HTR-8/SVneo (cell line): Measurements from ENCODE around the gene FSCN2.
"Not testable (repeated sequence)": the region's sequence is repeated elsewhere in the genome, so short reads cannot be mapped to it uniquely, and the experiment has no call there.

Experiments used
- DNase-seq: peaks from one replicate; pipeline ENCODE4 v3.0.0; 2011; ENCODE audit warnings: low spot score, mixed read lengths; ENCODE audit not compliant: insufficient read length
- FAIRE-seq: peaks from 2 replicates; lab custom pipeline; 2011; peaks lifted over from hg19 to GRCh38; lab: Jason Lieb, UNC

The FSCN2 gene

DNA sequence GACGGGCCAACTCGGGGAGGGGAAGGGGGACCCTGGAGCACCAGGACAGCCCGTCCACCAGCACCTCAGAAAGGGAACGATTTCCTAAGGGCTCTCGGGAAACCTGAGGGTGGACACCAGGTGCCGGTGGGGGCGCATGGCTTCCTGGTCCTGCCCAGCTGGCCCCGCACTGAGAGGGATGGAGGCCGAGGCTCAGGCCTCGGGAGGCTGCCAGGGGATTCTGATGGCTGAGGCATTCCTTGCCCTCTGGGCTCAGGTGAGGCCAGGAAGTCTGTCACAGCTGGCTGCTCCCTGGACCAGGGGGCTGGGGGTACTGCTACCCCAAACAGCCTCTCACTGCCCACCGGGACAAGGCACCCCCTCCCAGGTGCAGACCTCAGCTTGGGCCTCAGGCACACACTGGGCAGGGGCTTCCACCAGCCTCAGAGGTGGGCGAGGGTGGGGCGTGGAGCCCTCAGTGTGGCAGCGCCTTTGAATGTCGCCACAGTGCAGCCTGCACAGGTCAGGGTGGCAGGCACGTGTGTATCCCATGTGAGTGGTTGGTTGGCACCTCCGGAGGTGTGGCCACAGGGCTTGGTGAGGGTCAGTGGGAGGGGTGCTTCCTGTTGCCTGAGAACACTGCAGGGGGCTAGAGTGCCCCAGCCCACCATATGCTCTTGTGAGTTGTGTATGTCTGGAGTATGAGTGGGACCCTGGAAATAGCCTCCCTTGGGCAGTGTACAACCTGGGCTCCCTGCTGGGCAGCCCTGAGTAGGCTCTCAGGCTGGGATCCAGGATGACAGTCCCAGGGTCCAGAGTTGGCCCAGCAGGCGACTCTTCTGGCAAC, 3.9 kb upstream of the FSCN2 start:
- DNase-seq: no peak
- no peak for FAIRE-seq

DNA sequence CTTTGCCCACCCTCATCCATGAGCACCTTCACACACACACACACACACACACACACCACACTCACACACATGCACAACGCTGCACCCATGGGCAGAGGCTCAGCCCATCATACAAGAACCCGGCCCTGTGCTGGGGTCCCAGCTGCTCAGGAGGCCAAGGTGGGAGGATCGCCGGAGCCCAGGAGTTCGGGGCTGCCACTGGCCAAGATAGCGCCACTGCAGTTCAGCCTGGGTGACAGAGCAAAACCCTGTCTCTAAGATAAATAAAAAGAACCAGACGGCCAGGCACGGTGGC, 3.4 kb upstream of the FSCN2 start:
- no peak for FAIRE-seq
- DNase-seq: no peak

DNA sequence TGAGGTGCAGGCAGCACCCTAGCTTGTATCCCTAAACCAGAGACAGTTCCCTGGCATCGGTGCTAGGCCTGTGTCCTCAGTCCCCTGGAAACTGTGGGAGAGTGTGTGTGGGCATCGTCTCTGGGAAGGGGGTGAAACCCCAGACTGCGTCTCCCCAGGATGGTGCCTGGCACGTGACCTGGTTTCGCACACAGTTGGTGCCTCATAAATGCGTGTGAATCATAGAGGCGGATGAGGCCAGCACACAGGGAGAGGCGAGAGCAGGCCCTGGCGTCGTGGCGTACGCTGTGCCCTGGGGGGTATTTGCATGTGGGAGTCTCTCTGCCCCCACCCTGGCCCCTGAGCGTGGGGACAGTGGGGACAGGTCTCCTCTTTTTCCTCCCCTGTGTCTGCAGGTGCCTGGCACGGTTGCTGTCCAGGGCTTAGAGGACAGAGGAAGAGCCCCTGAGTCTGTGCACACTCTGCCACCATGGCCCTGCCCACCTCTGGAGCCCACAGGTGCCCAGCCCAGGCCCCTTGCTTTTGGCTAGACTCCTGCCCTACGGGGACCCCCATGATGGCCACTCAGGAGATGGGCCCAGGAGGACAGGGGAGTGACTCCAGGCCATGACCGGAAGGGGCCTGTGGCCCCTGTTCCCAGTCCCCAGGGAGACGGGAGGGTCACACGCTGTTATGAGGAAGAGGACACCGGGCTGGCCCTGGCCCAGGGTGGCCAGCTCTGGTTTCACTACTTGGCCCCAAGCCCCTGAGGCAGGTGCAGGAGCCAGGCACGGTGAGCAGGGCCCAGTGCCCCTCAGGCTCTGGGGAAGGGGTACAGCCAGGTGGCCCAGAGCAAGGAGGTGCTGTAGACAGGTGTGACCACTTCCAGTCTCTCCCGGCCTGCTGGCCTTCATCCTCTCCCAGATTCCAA, 1.3 kb upstream of the FSCN2 start:
- FAIRE-seq (no peak), DNase-seq (no peak)

DNA sequence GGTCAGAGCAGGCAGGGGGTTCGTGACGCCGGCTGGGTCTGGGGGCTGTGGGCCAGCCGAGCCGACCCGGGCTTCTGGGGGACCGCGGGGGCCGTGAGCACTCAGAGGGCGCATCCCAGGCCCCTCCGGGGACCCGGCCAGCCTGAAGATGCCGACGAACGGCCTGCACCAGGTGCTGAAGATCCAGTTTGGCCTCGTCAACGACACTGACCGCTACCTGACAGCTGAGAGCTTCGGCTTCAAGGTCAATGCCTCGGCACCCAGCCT, 140 bp downstream of the FSCN2 start:
- FAIRE-seq (no peak), DNase-seq (no peak)

DNA sequence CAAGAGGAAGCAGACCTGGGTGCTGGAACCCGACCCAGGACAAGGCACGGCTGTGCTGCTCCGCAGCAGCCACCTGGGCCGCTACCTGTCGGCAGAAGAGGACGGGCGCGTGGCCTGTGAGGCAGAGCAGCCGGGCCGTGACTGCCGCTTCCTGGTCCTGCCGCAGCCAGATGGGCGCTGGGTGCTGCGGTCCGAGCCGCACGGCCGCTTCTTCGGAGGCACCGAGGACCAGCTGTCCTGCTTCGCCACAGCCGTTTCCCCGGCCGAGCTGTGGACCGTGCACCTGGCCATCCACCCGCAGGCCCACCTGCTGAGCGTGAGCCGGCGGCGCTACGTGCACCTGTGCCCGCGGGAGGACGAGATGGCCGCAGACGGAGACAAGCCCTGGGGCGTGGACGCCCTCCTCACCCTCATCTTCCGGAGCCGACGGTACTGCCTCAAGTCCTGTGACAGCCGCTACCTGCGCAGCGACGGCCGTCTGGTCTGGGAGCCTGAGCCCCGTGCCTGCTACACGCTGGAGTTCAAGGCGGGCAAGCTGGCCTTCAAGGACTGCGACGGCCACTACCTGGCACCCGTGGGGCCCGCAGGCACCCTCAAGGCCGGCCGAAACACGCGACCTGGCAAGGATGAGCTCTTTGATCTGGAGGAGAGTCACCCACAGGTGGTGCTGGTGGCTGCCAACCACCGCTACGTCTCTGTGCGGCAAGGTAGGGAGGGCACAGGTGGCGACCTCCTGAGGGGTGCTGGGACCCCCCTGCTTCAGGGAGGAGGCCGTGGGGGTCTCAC, 667 bp downstream of the FSCN2 start:
- FAIRE-seq (no peak), DNase-seq (no peak)

DNA sequence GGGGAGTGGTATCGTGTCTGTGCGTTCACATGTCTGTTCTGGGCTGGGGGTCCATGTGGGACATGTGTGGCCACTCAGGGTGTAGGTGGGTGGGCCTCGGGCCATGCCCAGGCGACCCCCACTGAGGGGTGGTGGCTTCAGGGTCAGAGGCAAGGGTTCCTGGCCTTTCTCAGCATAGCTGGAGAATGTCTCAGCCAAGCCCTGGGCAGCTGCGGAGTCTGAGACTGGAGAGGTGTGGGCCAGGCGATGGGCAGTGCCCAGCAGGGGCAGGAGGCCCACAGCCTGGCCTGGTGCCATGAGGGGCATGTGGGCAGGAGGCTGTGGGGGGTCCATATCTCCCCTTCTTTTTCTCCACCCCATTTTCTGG, 1.2 kb downstream of the FSCN2 start:
- DNase-seq (no peak), FAIRE-seq (no peak)

DNA sequence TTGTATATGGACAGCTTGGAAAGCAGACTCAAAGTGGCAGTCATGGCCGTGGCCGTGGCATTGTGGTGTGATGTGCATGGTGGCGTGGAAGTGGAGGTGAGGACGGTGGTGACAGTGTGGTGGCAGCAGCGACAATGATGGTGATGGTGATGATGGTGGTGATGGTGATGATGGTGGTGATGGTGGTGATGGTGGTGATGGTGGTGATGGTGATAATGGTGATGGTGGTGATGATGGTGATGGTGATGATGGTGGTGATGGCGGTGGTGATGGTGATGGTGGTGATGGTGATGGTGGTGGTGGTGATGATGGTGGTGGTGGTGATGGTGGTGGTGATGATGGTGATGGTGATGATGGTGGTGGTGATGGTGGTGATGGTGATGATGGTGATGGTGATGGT, 2.8 kb downstream of the FSCN2 start:
- peak; percentile 100 for FAIRE-seq
- not testable (repeated sequence) for DNase-seq

DNA sequence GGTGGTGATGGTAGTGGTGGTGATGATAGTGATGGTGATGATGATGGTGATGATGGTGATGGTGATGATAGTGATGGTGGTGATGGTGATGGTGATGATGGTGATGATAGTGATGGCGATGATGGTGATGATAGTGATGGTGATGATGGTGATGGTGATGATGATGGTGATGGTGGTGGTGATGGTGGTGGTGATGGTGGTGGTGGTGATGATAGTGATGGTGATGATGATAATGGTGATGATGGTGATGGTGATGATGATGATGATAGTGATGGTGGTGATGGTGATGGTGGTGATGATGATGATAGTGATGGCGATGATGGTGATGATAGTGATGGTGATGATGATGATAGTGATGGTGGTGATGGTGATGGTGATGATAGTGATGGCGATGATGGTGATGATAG, 3.8 kb downstream of the FSCN2 start:
- not testable (repeated sequence) for FAIRE-seq

DNA sequence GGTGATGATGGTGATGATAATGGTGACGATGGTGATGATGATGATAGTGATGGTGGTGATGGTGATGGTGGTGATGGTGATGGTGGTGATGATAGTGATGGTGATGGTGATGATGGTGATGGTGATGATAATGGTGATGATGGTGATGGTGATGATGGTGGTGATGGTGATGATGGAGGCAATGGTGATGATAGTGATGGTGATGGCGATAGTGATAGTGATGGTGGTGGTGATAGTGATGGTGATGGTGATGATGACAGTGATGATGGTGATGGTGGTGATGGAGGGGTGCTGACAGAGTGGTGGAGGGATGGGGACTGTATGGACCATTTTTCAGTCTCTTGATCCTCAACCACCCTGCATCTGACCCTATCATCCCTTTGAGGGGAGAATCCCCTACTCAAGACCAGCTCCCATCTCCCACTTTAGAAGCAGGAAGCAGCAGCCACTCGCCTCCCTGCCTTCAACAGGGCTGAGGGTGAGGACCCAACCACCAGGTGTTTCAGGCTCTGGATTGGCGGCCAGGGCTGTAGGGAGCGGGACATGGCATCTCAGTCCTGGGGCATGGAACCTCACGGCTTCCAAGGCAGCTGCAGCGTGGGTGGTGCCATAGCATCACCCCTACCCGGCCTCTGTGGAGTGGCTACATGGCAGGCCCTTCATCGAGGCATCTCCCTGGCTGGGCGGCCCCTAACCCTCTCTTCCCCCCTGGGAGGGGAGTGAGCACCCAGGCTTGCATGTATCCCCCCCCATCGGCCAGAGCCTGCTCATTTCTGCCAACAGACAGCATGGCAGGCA, 4.5 kb downstream of the FSCN2 start:
- DNase-seq (no peak), FAIRE-seq (no peak)

More for the DNA sequence above, 3.8 kb downstream of the FSCN2 start:
- DNase-seq: not testable (repeated sequence)

DNA sequence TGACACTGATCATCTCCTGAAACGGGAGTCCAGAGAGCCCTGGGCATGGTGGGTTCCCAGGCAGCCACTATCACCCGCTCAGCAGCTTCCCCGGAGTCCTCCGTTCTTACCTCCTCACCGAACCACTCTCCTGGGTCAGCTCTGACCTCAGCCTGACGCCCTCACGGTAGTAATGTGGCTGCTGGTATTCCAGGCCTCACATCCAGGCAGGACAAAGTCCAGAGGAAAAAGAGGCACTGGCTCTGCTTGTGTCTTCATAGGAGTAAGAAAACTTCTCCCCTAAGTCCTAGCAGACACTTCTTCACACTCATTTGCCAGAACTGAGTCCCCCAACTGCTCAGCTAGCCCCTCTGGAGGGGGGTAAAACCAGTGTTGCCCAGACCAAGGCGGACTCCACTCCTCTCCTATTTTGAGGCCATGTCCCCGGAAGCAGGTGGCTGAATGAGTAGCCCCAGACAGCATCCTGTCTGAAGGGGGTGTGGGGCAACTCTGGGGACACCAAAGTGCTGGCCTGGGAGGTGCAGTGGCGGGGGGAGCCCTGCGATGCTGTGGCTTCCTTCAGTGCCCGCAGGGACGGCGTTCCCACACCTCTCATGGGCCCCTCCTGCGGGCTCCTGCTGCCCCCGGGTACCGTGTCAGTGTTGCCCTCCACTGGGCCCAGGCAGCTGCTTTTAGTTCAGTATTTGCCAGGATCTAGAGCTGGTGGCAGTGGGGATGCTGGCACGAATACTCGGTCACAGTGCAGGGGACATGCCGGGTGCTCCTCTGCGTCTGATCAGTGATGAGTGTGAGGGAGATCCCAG, 5.4 kb downstream of the FSCN2 start:
- DNase-seq (no peak), FAIRE-seq (no peak)

DNA sequence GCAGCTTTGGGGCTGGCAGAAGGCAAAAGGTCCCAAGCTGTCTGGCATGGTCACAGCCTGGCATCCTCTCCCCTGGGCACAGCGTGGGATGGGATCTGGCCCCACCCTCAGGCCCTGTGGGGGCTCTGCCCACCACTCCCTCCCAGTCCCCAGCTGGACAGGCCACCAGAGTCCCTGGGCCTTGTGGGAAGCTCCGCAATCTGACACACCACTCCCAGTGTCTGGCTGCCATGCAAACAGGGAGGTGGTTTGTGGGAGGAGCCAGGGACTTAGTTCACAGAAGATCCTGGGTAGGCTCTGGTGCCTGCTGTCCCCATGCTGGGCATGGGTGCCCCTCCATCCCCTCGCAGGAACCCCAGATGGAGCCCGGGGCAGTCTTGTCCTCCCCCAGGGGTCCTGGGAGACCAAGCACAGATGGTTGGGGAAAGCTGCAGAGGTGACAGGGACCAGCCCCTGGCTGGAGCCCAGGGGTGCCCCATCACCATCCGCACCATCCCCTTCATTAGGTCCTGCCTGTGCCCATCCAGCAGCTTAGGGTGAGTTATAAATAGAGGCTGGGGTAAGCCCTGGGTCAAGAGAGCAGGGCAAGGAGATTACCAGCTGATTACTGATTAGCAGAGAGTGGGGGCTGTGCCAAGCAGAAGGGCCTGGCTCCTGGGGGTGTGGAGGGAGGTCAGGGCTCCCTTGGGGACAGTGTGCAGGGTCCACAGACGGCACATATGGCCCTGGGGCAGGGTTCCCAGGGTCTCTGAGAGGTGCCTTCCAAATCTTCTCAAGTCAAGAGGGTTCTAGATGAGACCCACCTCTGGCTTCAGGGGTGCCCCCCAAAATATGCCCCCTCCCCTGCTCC, 6.2 kb downstream of the FSCN2 start:
- DNase-seq (no peak), FAIRE-seq (no peak)

DNA sequence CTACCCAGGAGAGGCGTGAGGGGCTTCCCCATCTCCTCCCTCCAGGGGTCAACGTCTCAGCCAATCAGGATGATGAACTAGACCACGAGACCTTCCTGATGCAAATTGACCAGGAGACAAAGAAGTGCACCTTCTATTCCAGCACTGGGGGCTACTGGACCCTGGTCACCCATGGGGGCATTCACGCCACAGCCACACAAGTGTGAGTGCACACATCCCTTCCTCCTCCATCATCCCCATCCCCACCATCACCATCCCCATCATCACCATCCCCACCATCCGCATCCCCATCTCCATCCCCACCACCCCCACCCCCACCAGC, 6.8 kb downstream of the FSCN2 start:
- FAIRE-seq: no peak
- no peak for DNase-seq

DNA sequence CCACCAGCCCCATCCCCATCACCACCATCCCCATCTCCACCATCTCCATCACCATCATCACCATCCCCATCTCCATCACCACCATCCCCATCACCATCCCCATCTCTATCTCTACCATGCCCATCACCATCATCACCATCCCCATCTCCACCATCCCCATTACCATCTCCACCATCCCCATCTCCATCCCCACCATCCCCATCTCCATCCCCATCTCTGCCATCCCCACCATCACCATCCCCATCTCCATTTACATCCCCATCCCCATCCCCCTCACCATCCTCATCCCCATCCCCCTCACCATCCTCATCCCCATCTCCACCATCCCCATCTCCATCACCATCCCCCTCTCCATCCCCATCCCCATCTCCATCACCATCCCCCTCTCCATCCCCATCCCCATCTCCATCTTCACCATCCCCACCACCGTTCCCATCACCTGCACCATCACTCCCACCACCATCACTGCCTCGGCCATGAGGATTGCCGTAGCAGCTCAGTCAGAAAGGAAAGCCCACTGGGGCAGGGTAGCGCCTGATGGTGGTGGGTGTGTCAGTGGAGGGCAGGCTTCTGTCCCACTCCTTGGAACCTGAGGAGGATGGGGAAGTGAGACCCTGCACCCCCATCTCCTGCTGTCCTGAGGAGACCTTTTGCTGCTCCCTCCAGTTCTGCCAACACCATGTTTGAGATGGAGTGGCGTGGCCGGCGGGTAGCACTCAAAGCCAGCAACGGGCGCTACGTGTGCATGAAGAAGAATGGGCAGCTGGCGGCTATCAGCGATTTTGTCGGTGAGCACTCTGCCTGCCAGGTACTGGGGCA, 7.5 kb downstream of the FSCN2 start:
- no peak for FAIRE-seq
- no peak for DNase-seq

DNA sequence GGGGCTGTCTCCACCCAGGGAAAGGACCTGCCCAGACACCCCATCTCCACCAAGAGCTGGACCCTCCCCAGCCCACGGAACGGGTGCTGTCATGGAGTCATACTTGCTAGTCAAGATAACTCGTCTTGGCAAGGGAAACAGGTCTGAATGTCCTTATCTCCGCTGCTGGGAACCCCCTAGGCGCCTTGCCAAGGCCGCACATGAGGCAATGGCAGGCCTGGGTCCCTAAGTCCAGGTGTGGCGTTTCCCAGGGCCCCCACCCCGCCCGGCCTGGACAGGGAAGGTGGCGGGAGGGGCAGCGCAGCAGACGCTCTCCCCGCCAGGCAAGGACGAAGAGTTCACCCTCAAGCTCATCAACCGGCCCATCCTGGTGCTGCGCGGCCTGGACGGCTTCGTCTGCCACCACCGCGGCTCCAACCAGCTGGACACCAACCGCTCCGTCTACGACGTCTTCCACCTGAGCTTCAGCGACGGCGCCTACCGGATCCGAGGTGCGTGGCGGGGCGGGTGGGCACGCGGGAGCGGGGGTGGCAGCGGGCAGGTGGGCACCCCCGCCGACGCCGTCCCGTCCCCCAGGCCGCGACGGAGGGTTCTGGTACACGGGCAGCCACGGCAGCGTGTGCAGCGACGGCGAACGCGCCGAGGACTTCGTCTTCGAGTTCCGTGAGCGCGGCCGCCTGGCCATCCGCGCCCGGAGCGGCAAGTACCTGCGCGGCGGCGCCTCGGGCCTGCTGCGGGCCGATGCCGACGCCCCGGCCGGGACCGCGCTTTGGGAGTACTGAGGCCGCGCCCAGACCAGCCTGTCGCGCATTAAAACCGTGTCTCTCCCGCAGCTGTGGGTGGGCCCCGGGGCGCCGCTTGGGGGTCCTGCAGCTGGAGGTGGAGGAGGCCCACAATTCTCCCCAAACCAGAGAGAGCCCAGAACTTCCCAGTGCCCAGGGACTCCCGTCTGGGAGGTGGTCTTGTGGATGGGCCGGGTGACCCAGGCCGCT, 8.4 kb downstream of the FSCN2 start:
- FAIRE-seq: no peak
- DNase-seq: no peak

DNA sequence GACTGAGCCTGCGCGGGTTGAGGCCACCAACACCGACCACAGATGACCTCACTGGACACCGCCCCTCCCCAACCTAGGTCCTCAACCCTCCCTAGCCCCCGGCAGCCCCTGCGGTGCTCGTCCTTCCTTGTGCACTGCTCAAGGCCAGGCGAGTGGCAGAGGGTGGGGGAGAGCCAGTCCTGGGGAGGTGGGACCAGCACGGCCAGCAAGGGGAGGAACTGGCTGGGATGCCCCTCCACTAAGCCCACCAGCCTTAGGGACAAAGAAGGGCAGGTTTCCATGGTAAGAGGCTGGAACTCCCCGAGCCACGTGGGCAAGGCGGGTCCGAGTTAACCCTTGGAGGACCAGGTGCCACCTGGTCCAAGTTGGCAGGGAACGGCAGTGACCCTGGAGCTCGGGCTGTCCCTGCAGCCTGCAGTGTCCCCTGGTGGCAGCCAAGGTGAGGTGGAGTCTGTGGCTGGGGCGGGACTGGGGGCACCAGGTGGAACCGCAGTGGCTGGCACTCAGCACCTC, 9.2 kb downstream of the FSCN2 start:
- DNase-seq (peak; percentile 41), FAIRE-seq (peak; percentile 13)

DNA sequence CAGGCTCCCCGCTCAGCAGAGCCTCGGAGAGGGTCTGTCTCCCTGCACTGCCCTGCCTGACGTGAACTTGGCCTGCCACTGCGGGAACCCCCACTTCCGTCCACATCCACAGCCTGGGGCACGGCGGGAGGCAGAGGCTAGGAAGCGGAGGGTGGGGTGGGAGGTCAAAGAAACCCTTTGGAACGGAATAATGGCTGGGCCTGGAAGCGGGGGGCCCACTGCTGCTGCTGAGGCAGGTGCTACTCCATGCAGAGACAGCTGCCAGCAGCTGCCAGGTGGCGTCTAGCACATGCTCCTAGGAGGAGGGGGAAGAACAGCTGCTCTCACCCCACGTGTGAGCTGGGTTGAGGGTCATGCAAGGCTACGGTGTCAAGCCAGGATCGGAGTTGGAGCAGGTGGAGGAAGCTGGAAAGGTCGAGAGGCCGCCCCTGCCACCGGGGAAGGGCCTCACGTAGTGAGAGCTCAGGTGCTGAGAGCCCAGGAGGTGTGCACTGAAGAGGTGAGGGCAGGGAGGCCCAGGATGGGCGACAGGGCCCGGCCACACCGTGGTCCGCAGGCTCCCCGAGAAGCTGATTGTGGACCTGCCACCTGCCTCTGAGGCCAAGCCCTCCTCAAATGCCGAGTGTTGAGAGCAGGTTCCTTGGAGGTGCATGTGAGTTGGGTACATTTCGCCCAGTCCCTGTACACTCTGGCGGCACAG, 9.8 kb downstream of the FSCN2 start:
- no peak for DNase-seq
- FAIRE-seq: no peak
